BE2C (cell line): ENCODE measurements around the gene KRT17.
"Not testable (repeated sequence)": the region's sequence is repeated elsewhere in the genome, so short reads cannot be mapped to it uniquely, and the experiment has no call there.

Experiments
- DNase-seq: peaks from one replicate; pipeline ENCODE4 v3.0.0-alpha.2; 2020
- H3K27me3 ChIP-seq: fragments of 250-450 bp; sonication (Bioruptor Pico); 2 replicates; pipeline ENCODE4 v1.5.1; 2020; ENCODE audit warnings: mild to moderate bottlenecking
- H3K36me3 ChIP-seq: fragments of 250-450 bp; sonication (Bioruptor Pico); 2 replicates; pipeline ENCODE4 v1.5.1; 2020; ENCODE audit warnings: mild to moderate bottlenecking
- H3K4me1 ChIP-seq: fragments of 250-450 bp; sonication (Bioruptor Pico); 2 replicates; pipeline ENCODE4 v1.5.1; 2020
- H3K4me3 ChIP-seq: 2 replicates; pipeline ENCODE4 v1.5.1; 2011; ENCODE audit warnings: low read depth, low read length
- H3K9me3 ChIP-seq: fragments of 250-450 bp; sonication (Bioruptor Pico); 2 replicates; pipeline ENCODE4 v1.5.1; 2020
- TF ChIP-seq, protein P1 (sequence below): IDR thresholded peaks from 2 replicates; pipeline ENCODE4 v1.5.1; 2012; ENCODE audit warnings: mild to moderate bottlenecking, low read depth, low read length

The KRT17 gene

DNA sequence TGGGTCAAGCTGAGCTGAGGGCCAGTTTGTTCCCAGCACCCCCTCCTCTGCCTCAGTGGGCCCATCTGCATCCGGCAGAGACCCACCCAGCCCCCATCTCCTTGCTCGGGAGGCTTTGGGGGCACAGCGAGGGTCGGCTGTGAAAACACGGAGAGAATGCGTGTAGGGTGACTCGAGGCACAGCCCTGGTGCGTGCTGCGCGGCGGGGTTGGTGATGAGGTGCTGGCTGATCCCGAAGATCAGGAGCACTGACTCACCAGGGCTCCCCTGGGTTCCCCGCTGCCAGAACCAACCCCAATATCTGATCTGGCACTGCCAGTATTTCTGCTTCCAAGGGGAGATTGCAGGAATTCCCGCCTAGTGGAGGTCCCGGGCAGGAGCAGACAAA is 7.5 kb upstream of the KRT17 start:
- TF ChIP-seq, protein P1, sequence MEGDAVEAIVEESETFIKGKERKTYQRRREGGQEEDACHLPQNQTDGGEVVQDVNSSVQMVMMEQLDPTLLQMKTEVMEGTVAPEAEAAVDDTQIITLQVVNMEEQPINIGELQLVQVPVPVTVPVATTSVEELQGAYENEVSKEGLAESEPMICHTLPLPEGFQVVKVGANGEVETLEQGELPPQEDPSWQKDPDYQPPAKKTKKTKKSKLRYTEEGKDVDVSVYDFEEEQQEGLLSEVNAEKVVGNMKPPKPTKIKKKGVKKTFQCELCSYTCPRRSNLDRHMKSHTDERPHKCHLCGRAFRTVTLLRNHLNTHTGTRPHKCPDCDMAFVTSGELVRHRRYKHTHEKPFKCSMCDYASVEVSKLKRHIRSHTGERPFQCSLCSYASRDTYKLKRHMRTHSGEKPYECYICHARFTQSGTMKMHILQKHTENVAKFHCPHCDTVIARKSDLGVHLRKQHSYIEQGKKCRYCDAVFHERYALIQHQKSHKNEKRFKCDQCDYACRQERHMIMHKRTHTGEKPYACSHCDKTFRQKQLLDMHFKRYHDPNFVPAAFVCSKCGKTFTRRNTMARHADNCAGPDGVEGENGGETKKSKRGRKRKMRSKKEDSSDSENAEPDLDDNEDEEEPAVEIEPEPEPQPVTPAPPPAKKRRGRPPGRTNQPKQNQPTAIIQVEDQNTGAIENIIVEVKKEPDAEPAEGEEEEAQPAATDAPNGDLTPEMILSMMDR, result no peak
- no peak for DNase-seq
- no peaks in the 10 kb centered on the region for H3K9me3 ChIP-seq
- H3K36me3 ChIP-seq, result no peaks in the 10 kb centered on the region
- no peak overlapping the region for H3K4me3 ChIP-seq
- H3K27me3 ChIP-seq, result no peaks in the 10 kb centered on the region
- peaks cover 14% of the 10 kb centered on the region for H3K4me1 ChIP-seq

DNA sequence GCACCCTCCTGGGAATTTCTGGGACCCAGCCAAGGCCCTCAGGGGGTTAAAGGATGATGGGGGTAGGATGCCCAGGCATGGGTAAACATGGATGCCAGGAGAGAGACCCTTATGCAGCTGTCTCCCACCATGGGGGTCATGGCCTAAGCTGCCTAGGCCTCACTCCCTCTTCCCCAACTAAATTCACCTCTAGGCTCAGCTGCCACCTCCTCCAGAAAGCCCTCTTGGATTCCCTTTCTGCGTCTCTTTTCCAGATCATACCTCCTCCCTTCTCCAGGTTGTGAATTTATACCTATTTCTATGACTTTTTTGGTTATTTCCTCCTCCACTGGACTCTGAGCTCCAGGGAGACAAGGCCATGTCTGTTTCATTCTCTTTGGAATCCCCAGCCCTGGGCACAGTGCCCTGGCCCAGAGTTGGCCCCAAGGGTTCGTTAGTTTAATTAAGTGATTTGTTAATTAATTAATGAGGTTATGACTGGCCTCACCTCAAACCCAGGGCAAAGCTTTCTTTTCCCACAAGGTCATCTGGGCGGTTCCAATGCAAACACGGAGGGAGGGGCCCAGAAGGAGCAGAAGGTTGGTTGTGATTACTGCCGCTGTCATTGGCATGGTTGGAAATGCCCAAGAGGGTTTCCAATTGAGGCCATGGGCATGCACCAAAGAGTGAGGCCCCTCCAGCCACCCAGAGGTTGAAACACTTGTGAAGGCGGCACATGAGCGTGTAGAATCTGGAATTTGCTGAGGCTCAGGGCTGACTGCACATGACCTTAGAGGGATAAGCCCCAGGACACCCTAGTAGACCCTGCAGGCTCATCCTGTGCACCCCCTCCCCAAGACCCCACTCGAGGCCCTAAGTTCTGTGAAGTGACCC is 6.9 kb upstream of the KRT17 start:
- H3K27me3 ChIP-seq, result no peaks in the 10 kb centered on the region
- no peaks in the 10 kb centered on the region for H3K9me3 ChIP-seq
- H3K36me3 ChIP-seq, result no peaks in the 10 kb centered on the region
- H3K4me3 ChIP-seq, result no peak overlapping the region
- no peak for DNase-seq
- TF ChIP-seq, protein P1, result no peak
- peaks cover 14% of the 10 kb centered on the region for H3K4me1 ChIP-seq

DNA sequence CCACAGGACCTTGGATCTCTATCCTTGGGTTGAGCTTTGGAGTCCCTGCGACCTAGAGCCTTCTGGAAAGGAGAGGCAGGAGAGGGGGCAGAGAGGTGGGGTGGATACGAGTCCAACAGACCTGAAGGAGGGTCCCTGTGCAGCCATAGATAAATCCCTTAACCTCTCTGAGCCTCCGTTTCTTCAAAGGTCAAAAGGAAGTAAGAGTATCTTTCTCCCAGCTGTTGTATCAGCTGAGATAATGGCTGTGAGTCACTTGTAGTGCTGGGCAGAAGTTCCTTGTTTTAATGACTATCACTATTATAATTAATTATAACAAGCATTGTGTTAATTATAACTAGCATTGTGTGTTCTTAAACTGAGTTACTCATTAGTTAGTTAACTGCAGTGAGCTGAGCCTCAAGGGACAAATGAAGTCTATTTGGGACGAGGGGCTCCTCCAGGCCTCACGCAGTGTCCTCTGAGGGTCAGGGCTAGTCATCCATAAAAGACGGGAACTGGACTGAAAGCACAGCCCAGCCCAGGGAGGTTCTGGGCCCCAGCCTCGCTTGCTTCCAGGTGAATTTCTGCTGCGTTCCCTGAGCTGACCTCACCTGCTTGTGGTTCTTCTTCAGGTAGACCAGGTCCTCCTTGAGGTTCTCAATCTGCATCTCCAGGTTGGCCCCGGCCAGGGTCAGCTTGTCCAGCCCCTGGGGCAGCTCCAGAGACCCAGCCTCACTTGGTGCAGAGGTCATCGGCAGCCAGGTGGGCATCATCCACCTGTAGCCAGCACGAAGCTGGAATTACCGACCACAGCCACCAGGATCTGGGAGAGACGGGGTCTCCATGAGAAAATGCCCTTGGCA is 5.7 kb upstream of the KRT17 start:
- Histone ChIP-seq H3K27me3 (no peaks in the 10 kb centered on the region), H3K4me1 (peaks cover 5% of the 10 kb centered on the region), H3K9me3 (no peaks in the 10 kb centered on the region), H3K36me3 (no peaks in the 10 kb centered on the region), H3K4me3 (no peak overlapping the region)
- TF ChIP-seq, protein P1, result no peak
- no peak for DNase-seq

DNA sequence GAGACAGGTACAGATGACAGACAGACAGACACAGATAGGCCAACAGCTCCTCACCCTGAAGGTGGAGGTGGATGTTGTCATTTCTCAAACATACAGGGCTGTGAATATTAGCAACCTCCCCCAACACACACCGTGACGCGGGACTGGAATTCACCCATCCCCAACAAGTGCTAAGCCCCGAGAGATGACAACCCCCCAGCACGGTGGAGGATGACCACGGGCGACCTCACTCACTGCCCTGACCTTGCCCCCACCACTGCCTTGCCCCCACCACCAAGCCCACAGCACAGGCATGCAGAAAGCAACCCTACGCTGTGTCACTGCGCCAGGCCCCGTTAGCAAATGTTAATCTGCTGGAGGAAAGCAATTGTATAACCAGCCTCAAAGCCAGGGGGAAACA is 4.9 kb upstream of the KRT17 start:
- Histone ChIP-seq H3K36me3 (no peaks in the 10 kb centered on the region), H3K4me3 (no peak overlapping the region), H3K9me3 (no peaks in the 10 kb centered on the region), H3K27me3 (no peaks in the 10 kb centered on the region), H3K4me1 (no peaks in the 10 kb centered on the region)
- DNase-seq, result no peak
- TF ChIP-seq, protein P1, result no peak

DNA sequence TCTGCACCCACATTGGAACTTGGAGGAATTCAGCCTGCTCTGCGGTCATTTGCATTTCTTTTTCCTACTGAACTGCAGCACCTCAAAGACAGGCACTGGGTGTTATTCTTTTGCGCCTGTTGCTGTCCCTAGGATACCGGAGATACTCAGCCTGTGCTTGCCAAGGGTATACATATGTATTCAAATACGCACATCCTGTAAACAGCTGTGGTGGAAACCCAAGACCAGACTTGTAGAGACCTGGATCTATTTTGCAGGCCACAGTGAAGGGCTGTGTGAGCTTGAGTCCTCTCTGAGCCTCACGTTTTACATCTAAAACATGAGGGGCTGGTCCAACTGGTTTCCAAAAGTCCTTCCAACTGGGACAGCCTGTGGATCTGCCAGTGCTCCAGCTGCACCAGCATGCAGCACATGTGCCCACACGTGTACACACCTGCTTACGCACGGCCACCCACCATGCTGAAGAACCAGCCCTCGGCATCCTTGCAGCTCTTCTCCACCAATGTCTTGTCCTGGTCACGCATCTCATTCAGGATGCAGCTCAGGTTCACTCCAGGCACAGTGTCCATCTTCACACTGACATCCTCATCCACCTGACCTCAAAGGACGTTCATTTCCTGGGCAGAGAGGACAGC is 4.4 kb upstream of the KRT17 start:
- H3K27me3 ChIP-seq, H3K9me3 ChIP-seq, H3K4me3 ChIP-seq, DNase-seq, H3K4me1 ChIP-seq, H3K36me3 ChIP-seq: not testable (repeated sequence)

DNA sequence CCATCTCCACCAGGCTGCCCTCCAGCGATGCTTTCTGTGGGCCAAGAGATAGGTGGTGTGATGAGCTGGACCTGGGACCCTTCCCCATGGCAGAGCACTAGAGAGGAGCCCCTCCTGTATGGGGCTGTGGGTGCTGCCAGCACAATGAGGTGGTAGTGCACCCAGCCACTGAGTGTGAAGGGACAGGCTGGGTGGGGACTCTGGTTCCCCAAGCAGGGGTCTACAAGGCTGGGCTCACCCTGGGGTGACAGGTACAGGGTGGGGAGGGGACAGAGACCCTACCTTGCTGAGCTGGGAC is 3.6 kb upstream of the KRT17 start:
- not testable (repeated sequence) for DNase-seq, H3K4me1 ChIP-seq, H3K36me3 ChIP-seq, H3K27me3 ChIP-seq, H3K4me3 ChIP-seq, H3K9me3 ChIP-seq
